ENCODE results near the gene KCNIP4.

Gene KCNIP4

DNA sequence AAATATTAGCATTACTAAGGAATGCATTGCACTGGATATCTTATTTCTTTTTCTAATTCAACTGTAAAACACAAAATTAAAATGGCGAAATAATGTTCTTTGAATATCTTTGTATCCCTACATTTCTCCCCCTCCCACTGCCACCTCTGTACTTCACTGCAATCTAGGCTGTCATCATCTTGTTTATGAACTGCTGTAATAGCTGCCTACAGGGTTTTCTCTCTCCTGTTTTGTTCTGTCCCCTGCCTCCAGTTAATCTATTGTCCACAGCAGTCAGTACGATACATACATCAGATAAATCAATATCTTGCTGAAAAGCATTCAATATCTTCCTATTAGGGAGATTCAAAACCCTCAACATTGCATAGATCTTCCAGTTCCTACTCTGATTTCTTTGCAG lies 528.4 kb downstream of the KCNIP4 start:
- no peak for DNase-seq (ENCODE audit: low read depth, low spot score)
- no peaks in the 10 kb centered on the region for H3K27me3 ChIP-seq (ENCODE audit: insufficient read depth, insufficient read length)
- no peak for TF ChIP-seq ZNF274 (IDR thresholded peaks at IDR 0.05; ENCODE audit: low read depth, low read length)
- no peak for TF ChIP-seq YY1 (IDR thresholded peaks at IDR 0.05; ENCODE audit: insufficient read depth, insufficient read length)
- no peak for TF ChIP-seq SUZ12 (IDR thresholded peaks at IDR 0.05; ENCODE audit: extremely low read depth, insufficient read depth, insufficient read length)
- no peak overlapping the region for H3K4me3 ChIP-seq (ENCODE audit: insufficient read length, low read depth)
- no peaks in the 10 kb centered on the region for H3K9me3 ChIP-seq (ENCODE audit: insufficient read depth, low read length)
- no peak overlapping the region for H3K9ac ChIP-seq (ENCODE audit: insufficient read length, low read depth)
- no peaks in the 10 kb centered on the region for H3K4me1 ChIP-seq (ENCODE audit: insufficient read depth, insufficient read length)
- no peaks in the 10 kb centered on the region for H3K36me3 ChIP-seq (ENCODE audit: insufficient read depth, insufficient read length, low read length)

DNA sequence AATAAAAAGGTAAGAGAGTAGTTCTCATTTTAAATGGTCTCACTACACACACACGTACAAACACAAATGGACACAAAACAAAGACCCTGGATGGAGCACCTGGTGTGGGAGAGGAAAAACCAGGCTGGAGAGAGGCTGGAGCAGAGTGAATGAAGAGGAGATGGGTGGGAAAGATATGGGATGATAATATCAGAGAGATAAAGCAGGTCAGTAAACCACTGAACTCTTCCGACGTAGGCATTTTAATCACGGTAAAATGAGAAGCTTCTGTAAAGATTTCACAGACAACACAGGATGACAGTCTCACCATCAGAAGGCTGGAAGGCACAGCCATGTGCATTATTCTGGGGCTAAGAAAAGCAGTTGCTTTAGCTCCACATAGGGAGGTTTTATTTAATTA lies 532.8 kb downstream of the KCNIP4 start:
- Histone ChIP-seq H3K4me1 (ENCODE audit: insufficient read depth, insufficient read length) (no peaks in the 10 kb centered on the region), H3K27me3 (ENCODE audit: insufficient read depth, insufficient read length) (no peaks in the 10 kb centered on the region), H3K9ac (ENCODE audit: insufficient read length, low read depth) (no peak overlapping the region), H3K36me3 (ENCODE audit: insufficient read depth, insufficient read length, low read length) (no peaks in the 10 kb centered on the region), H3K4me3 (ENCODE audit: insufficient read length, low read depth) (no peak overlapping the region), H3K9me3 (ENCODE audit: insufficient read depth, low read length) (no peaks in the 10 kb centered on the region)
- TF ChIP-seq ZNF274 (IDR thresholded peaks at IDR 0.05; ENCODE audit: low read depth, low read length): no peak
- no peak for TF ChIP-seq SUZ12 (IDR thresholded peaks at IDR 0.05; ENCODE audit: extremely low read depth, insufficient read depth, insufficient read length)
- no peak for TF ChIP-seq YY1 (IDR thresholded peaks at IDR 0.05; ENCODE audit: insufficient read depth, insufficient read length)
- DNase-seq (ENCODE audit: low read depth, low spot score): no peak

GRCh38 chr4:21413807-21414370 lies 534.7 kb downstream of the KCNIP4 start:
- Histone ChIP-seq H3K4me3 (ENCODE audit: insufficient read length, low read depth) (no peak overlapping the region), H3K9me3 (ENCODE audit: insufficient read depth, low read length) (no peaks in the 10 kb centered on the region), H3K27me3 (ENCODE audit: insufficient read depth, insufficient read length) (no peaks in the 10 kb centered on the region), H3K36me3 (ENCODE audit: insufficient read depth, insufficient read length, low read length) (no peaks in the 10 kb centered on the region), H3K4me1 (ENCODE audit: insufficient read depth, insufficient read length) (no peaks in the 10 kb centered on the region), H3K9ac (ENCODE audit: insufficient read length, low read depth) (no peak overlapping the region)
- DNase-seq (ENCODE audit: low read depth, low spot score): no peak
- TF ChIP-seq SUZ12 (IDR thresholded peaks at IDR 0.05; ENCODE audit: extremely low read depth, insufficient read depth, insufficient read length): no peak
- no peak for TF ChIP-seq ZNF274 (IDR thresholded peaks at IDR 0.05; ENCODE audit: low read depth, low read length)
- TF ChIP-seq YY1 (IDR thresholded peaks at IDR 0.05; ENCODE audit: insufficient read depth, insufficient read length): no peak

- Histone ChIP-seq H3K4me1 (ENCODE audit: insufficient read depth, insufficient read length) (no peaks in the 10 kb centered on the region), H3K4me3 (ENCODE audit: insufficient read length, low read depth) (no peak overlapping the region), H3K9ac (ENCODE audit: insufficient read length, low read depth) (no peak overlapping the region), H3K27me3 (ENCODE audit: insufficient read depth, insufficient read length) (no peaks in the 10 kb centered on the region), H3K9me3 (ENCODE audit: insufficient read depth, low read length) (no peaks in the 10 kb centered on the region), H3K36me3 (ENCODE audit: insufficient read depth, insufficient read length, low read length) (no peaks in the 10 kb centered on the region)
- no peak for DNase-seq (ENCODE audit: low read depth, low spot score)
- TF ChIP-seq SUZ12 (IDR thresholded peaks at IDR 0.05; ENCODE audit: extremely low read depth, insufficient read depth, insufficient read length) (no peak), ZNF274 (IDR thresholded peaks at IDR 0.05; ENCODE audit: low read depth, low read length) (no peak), YY1 (IDR thresholded peaks at IDR 0.05; ENCODE audit: insufficient read depth, insufficient read length) (no peak)
These were observed 537.5 kb downstream of the KCNIP4 start for GRCh38 chr4:21411086-21411485.

DNA sequence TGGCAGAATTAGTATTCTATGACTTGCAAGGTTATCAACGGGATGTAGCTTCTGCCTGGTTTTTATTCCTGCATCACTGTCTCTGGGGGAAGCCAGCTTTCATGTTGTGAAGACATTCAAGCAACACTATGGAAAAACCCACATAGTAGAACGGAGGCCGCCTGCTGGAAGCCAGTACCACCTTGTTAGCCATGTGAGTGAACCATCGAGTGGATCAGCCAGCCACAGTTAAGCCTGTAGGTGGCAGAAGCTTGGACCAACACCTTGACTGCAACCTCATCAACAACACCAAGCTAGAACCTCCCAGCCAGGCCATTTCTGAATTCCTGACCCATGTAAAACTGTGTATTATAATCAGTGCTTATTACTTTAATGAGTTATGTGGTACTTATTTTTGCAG lies 538.2 kb downstream of the KCNIP4 start:
- H3K4me1 ChIP-seq (ENCODE audit: insufficient read depth, insufficient read length): no peaks in the 10 kb centered on the region
- no peaks in the 10 kb centered on the region for H3K27me3 ChIP-seq (ENCODE audit: insufficient read depth, insufficient read length)
- H3K9me3 ChIP-seq (ENCODE audit: insufficient read depth, low read length): no peaks in the 10 kb centered on the region
- H3K9ac ChIP-seq (ENCODE audit: insufficient read length, low read depth): no peak overlapping the region
- no peak overlapping the region for H3K4me3 ChIP-seq (ENCODE audit: insufficient read length, low read depth)
- TF ChIP-seq SUZ12 (IDR thresholded peaks at IDR 0.05; ENCODE audit: extremely low read depth, insufficient read depth, insufficient read length) (no peak), YY1 (IDR thresholded peaks at IDR 0.05; ENCODE audit: insufficient read depth, insufficient read length) (no peak), ZNF274 (IDR thresholded peaks at IDR 0.05; ENCODE audit: low read depth, low read length) (no peak)
- no peaks in the 10 kb centered on the region for H3K36me3 ChIP-seq (ENCODE audit: insufficient read depth, insufficient read length, low read length)
- no peak for DNase-seq (ENCODE audit: low read depth, low spot score)

GRCh38 chr4:21387683-21388082 lies 560.9 kb downstream of the KCNIP4 start:
- no peaks in the 10 kb centered on the region for H3K9me3 ChIP-seq (ENCODE audit: insufficient read depth, low read length)
- no peaks in the 10 kb centered on the region for H3K36me3 ChIP-seq (ENCODE audit: insufficient read depth, insufficient read length, low read length)
- H3K4me3 ChIP-seq (ENCODE audit: insufficient read length, low read depth): no peak overlapping the region
- DNase-seq (ENCODE audit: low read depth, low spot score): no peak
- no peak for TF ChIP-seq ZNF274 (IDR thresholded peaks at IDR 0.05; ENCODE audit: low read depth, low read length)
- no peaks in the 10 kb centered on the region for H3K4me1 ChIP-seq (ENCODE audit: insufficient read depth, insufficient read length)
- H3K27me3 ChIP-seq (ENCODE audit: insufficient read depth, insufficient read length): no peaks in the 10 kb centered on the region
- no peak overlapping the region for H3K9ac ChIP-seq (ENCODE audit: insufficient read length, low read depth)

- no peaks in the 10 kb centered on the region for H3K4me1 ChIP-seq (ENCODE audit: insufficient read depth, insufficient read length)
- no peaks in the 10 kb centered on the region for H3K36me3 ChIP-seq (ENCODE audit: insufficient read depth, insufficient read length, low read length)
- no peak overlapping the region for H3K9ac ChIP-seq (ENCODE audit: insufficient read length, low read depth)
- DNase-seq (ENCODE audit: low read depth, low spot score): no peak
- TF ChIP-seq ZNF274 (IDR thresholded peaks at IDR 0.05; ENCODE audit: low read depth, low read length) (no peak), YY1 (IDR thresholded peaks at IDR 0.05; ENCODE audit: insufficient read depth, insufficient read length) (no peak), SUZ12 (IDR thresholded peaks at IDR 0.05; ENCODE audit: extremely low read depth, insufficient read depth, insufficient read length) (no peak)
- no peak overlapping the region for H3K4me3 ChIP-seq (ENCODE audit: insufficient read length, low read depth)
- no peaks in the 10 kb centered on the region for H3K9me3 ChIP-seq (ENCODE audit: insufficient read depth, low read length)
- no peaks in the 10 kb centered on the region for H3K27me3 ChIP-seq (ENCODE audit: insufficient read depth, insufficient read length)
These were observed 562.3 kb downstream of the KCNIP4 start for GRCh38 chr4:21386166-21386780.
